Measurements from ENCODE around the gene SZRD1. TPM values are rescaled to one million over a fixed set of nuclear protein-coding genes. Genes with fewer than 3 reads are reported as not detected.

Gene SZRD1
- total RNA-seq, 1 experiment from 2014 or later = 113 TPM

DNA sequence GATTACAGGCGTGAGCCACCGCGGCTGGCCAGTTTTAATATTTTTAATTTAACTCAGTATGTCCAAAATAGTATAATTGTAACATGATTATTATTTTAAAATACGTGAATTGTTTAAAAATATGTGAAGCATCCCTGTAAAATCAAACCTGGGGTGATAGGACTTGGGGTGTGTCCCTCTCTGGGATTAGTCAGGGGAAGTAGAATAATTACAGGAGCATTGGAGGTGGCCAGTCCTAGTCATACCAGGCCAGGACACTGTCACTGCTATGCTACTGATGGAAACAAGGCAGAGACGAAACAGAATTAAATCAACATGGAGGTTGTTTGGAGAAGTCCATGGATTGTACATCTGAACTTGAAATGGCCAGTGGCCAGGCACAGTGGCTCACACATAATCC lies 16.8 kb downstream of the SZRD1 start (continued):
- TF ChIP-seq, protein P1, sequence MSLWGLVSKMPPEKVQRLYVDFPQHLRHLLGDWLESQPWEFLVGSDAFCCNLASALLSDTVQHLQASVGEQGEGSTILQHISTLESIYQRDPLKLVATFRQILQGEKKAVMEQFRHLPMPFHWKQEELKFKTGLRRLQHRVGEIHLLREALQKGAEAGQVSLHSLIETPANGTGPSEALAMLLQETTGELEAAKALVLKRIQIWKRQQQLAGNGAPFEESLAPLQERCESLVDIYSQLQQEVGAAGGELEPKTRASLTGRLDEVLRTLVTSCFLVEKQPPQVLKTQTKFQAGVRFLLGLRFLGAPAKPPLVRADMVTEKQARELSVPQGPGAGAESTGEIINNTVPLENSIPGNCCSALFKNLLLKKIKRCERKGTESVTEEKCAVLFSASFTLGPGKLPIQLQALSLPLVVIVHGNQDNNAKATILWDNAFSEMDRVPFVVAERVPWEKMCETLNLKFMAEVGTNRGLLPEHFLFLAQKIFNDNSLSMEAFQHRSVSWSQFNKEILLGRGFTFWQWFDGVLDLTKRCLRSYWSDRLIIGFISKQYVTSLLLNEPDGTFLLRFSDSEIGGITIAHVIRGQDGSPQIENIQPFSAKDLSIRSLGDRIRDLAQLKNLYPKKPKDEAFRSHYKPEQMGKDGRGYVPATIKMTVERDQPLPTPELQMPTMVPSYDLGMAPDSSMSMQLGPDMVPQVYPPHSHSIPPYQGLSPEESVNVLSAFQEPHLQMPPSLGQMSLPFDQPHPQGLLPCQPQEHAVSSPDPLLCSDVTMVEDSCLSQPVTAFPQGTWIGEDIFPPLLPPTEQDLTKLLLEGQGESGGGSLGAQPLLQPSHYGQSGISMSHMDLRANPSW (CRISPR knock-in tag; conservative IDR thresholded peaks at IDR 0.05; ENCODE audit: low read depth) = no peak
- TF ChIP-seq ESRRA (CRISPR knock-in tag; IDR thresholded peaks at IDR 0.05; ENCODE audit: borderline replicate concordance) = no peak
- TF ChIP-seq, protein P2, sequence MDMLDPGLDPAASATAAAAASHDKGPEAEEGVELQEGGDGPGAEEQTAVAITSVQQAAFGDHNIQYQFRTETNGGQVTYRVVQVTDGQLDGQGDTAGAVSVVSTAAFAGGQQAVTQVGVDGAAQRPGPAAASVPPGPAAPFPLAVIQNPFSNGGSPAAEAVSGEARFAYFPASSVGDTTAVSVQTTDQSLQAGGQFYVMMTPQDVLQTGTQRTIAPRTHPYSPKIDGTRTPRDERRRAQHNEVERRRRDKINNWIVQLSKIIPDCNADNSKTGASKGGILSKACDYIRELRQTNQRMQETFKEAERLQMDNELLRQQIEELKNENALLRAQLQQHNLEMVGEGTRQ (CRISPR knock-in tag; IDR thresholded peaks at IDR 0.05) = no peak
- TF ChIP-seq, protein P3, sequence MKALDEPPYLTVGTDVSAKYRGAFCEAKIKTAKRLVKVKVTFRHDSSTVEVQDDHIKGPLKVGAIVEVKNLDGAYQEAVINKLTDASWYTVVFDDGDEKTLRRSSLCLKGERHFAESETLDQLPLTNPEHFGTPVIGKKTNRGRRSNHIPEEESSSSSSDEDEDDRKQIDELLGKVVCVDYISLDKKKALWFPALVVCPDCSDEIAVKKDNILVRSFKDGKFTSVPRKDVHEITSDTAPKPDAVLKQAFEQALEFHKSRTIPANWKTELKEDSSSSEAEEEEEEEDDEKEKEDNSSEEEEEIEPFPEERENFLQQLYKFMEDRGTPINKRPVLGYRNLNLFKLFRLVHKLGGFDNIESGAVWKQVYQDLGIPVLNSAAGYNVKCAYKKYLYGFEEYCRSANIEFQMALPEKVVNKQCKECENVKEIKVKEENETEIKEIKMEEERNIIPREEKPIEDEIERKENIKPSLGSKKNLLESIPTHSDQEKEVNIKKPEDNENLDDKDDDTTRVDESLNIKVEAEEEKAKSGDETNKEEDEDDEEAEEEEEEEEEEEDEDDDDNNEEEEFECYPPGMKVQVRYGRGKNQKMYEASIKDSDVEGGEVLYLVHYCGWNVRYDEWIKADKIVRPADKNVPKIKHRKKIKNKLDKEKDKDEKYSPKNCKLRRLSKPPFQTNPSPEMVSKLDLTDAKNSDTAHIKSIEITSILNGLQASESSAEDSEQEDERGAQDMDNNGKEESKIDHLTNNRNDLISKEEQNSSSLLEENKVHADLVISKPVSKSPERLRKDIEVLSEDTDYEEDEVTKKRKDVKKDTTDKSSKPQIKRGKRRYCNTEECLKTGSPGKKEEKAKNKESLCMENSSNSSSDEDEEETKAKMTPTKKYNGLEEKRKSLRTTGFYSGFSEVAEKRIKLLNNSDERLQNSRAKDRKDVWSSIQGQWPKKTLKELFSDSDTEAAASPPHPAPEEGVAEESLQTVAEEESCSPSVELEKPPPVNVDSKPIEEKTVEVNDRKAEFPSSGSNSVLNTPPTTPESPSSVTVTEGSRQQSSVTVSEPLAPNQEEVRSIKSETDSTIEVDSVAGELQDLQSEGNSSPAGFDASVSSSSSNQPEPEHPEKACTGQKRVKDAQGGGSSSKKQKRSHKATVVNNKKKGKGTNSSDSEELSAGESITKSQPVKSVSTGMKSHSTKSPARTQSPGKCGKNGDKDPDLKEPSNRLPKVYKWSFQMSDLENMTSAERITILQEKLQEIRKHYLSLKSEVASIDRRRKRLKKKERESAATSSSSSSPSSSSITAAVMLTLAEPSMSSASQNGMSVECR (CRISPR knock-in tag; IDR thresholded peaks at IDR 0.05; ENCODE audit: borderline replicate concordance) = no peak
- no peak for TF ChIP-seq ATF1 (CRISPR knock-in tag; IDR thresholded peaks at IDR 0.05)
- TF ChIP-seq ZNF423 (CRISPR knock-in tag; IDR thresholded peaks at IDR 0.05) = no peak
- no peak for TF ChIP-seq SP1 (CRISPR knock-in tag; conservative IDR thresholded peaks at IDR 0.05)
- TF ChIP-seq ZNF263 (CRISPR knock-in tag; IDR thresholded peaks at IDR 0.05; ENCODE audit: low read depth) = no peak
- TF ChIP-seq, protein P4, sequence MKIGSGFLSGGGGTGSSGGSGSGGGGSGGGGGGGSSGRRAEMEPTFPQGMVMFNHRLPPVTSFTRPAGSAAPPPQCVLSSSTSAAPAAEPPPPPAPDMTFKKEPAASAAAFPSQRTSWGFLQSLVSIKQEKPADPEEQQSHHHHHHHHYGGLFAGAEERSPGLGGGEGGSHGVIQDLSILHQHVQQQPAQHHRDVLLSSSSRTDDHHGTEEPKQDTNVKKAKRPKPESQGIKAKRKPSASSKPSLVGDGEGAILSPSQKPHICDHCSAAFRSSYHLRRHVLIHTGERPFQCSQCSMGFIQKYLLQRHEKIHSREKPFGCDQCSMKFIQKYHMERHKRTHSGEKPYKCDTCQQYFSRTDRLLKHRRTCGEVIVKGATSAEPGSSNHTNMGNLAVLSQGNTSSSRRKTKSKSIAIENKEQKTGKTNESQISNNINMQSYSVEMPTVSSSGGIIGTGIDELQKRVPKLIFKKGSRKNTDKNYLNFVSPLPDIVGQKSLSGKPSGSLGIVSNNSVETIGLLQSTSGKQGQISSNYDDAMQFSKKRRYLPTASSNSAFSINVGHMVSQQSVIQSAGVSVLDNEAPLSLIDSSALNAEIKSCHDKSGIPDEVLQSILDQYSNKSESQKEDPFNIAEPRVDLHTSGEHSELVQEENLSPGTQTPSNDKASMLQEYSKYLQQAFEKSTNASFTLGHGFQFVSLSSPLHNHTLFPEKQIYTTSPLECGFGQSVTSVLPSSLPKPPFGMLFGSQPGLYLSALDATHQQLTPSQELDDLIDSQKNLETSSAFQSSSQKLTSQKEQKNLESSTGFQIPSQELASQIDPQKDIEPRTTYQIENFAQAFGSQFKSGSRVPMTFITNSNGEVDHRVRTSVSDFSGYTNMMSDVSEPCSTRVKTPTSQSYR (CRISPR knock-in tag; IDR thresholded peaks at IDR 0.05) = no peak
- no peak for TF ChIP-seq NR2C2 (CRISPR knock-in tag; IDR thresholded peaks at IDR 0.05)
- no peak for TF ChIP-seq SMAD4 (CRISPR knock-in tag; IDR thresholded peaks at IDR 0.05)
- TF ChIP-seq, protein P5, sequence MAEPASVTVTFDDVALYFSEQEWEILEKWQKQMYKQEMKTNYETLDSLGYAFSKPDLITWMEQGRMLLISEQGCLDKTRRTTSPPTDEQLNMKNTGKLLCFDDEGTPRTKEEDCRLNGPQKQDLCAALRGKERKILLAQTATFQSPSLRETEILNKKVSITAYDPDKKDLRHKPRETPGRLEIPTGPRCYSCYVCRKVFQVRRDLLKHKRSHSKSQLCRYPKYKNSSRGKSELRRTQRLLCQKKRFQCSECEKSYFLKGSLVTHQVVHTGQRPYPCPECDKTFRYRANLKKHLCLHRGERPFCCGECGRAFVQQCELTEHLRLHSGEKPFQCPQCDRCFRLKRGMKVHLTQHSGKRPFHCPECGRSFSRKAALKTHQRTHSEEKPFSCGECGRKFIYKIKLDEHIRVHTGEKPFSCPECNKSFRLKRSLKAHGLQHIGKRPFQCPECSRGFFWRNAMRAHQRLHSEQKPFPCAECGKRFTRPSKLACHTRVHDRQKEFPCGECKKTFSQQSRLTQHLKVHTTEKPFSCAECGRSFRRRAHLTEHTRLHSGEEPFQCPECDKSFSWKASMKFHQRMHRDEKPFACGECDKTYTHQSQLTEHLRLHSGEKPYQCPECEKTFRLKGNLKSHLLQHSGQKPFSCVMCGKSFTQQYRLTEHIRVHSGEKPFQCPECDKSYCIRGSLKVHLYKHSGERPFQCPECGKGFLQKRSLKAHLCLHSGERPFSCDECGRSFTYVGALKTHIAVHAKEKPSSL (CRISPR knock-in tag; conservative IDR thresholded peaks at IDR 0.05) = no peak

Measured in WTC11 (cell line).